Measurements from ENCODE around the gene CAPZA1.
"Not testable (repeated sequence)": the region's sequence is repeated elsewhere in the genome, so short reads cannot be mapped to it uniquely, and the experiment has no call there.

The CAPZA1 gene

DNA sequence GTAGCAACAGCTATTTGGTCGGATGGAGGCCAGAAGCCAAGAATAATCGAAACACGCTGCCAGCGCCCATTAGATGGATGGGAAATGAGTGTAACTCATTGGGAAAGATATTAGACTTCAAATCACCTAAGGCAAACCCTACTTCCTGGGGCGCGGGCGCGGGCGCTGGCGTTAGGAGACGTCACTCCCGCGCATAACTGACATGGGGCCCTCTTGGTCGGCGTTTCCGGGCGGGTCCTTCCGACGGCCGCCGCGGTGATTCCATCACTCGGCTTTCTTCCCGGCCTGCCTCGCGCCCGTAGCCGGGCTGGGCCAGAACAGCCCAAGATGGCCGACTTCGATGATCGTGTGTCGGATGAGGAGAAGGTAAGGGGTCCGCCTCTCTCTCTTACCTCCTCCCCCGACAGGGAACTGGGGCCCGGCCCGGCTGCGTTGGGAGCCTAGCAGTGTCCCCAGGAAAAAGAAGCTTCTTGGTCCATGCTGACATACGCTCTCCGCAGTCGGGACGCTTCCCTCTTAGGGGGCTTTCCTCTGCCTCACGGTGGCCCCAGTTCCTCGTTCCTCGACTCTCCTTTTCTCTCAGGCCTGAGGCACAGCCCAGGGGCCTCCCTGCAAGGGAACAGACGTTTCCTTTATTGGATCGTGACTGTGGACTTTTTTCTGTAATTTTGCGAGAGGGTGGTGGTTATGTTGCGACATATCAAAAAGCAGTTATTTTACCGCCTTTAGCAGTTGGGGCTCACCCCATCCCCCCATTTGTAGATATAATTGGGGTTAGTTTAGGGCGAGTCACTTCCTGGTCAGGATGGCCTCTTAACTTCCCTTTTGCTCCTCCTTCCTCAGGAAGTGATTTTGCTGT is at the start of gene CAPZA1:
Gene CAPZA1, plus strand, starts transcription at position 315 of the 859 bp plus-strand sequence. Its CDS starts 13 bp downstream, at position 328.
- DNase-seq (ENCODE audit: low read depth), result peak; percentile 74

GRCh38 chr1:112575154-112575804 is 44.4 kb upstream of the CAPZA1 start:
- no peak for DNase-seq (ENCODE audit: low read depth)

DNA sequence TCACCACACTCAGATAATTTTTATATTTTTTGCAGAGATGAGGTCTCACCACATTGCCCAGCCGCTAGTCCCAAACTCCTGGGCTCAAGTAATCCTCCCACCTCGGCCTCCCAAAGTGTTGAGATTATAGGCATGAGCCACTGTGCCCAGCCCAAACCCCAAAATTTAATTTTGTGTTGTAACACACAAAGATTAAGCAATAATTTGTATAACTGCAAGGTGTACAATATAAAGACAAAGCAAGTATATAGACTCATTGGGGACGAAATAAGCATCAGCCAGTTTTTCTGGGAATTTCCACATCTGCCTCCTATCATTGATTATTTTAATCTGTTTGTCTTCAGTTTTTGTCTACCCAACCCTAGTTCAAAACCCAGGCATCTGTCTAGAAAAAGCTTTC is 43.4 kb upstream of the CAPZA1 start:
- no peak for DNase-seq (ENCODE audit: low read depth)

DNA sequence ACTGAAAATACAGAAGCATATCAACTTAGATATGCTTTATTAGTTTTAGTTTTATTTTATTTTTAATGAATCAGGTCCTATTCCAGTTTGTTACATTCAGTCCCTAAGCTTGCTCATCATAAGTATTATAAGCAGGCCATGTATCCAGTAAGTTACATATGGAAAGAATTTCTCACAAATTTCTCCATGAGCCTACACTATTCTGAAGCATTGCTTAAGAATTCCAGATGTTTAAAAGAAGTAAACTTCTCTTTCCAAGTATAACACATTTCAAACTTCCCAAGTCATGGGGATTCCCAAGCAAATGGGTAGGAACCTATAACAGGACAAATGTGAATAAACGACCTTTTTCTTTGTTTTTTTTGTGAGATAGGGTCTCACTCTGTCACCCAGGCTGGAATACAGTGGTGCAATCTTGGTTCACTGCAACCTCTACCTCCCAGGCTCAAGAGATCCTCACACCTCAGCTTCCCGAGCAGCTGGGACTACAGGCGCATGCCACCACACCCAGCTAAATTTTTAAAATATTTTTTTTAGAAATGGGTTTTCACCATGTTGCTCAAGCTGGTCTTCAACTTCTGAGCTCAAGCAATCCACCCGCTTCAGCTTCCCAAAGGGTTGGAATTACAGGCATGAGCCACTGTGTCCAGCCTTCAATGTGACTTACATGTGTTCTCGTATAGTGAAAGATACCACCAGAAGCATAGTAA is 39.7 kb upstream of the CAPZA1 start:
- DNase-seq (ENCODE audit: low read depth), result no peak

GRCh38 chr1:112581586-112582192 is 37.9 kb upstream of the CAPZA1 start:
- no peak for DNase-seq (ENCODE audit: low read depth)

DNA sequence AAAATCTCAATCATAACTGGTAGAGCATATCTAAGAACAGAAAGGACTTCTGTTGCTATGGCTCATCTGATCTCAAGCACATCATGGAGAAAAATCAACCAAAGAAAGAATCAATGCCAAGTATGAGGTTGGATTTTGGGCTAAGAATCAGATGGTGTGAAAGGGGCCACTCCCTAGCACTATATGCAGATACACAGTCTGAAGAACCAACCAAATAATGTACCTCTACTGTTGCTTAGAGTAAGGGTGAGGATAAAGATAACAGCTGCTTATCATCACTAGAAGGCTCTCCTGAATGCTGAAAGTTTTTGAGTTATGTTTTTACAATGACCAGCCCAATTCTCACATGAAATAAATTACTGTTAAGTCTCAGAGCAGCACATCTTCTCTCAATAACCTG is 36.3 kb upstream of the CAPZA1 start:
- DNase-seq (ENCODE audit: low read depth), result no peak

- DNase-seq (ENCODE audit: low read depth), result no peak
Measured at GRCh38 chr1:112589766-112590165, 29.9 kb upstream of the CAPZA1 start.

DNA sequence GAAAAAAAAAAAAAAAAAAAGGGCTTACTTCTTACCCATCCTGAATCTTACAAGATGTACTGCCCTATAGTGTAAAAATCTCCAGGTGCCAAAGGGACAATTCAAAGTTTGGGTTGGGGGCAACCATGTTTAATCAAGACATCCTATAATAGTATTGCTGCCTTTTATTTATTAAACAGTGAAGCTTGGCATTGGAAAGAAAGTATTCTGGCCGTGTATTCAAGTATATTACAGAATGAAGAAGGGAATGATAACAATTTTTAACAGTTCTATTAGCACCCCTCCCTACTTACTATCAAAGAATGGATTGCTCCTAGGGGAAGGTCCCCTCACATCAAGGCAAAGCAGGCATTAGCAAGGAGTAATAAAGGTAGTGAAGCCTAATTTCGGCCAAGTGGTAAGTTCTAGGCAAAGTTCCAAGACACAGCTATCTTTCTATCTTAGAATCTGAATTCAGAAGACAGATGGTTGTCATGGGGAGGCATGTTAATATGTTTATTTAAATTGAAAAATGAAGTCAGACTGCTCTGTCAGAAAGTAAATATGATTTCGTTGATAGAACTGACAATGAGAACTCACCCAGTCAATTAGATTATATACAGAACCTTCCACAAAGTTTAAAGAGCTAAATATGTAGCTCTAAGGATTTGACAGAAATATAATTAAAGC is 25.3 kb upstream of the CAPZA1 start:
- DNase-seq (ENCODE audit: low read depth), result no peak

DNA sequence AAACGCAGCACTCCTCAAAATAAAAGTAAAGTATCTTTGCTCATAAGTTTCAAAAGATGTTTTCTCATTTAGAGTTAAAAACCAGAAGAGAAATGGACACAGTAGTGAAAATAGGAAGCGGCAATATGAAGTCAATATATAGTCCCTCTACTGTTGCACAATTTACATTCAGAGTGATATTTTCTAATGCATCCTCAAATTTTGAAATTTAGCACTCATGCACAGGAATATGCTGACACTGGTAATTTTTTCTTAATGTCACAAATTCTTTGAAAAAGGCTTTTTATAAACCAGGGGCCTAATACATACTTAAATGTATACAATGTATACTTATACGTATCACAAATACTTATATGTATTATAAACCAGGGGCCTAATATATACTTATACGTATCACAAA is 20.2 kb upstream of the CAPZA1 start:
- no peak for DNase-seq (ENCODE audit: low read depth)

DNA sequence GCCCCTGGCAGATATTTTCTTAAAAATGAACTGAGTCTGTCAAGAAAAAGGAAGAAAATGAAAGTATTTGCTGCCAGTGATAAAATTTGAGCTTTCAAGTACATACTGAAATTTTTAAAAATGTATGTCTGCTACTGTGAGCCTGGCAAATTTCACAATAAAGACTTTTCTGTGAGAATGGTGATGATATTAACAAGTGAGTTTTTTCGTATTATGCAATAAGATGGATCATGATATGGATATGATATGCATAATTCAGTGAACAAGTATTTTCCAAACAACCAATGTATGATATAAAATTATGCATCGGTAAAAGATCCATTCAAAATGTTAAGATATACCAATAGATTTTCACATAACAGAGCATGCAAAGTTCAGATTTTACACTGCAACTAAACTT is 16.6 kb upstream of the CAPZA1 start:
- no peak for DNase-seq (ENCODE audit: low read depth)

GRCh38 chr1:112603541-112603940 is 16.1 kb upstream of the CAPZA1 start:
- DNase-seq (ENCODE audit: low read depth), result no peak

- DNase-seq (ENCODE audit: low read depth), result no peak
Measured at GRCh38 chr1:112605633-112606327, 13.9 kb upstream of the CAPZA1 start.

DNA sequence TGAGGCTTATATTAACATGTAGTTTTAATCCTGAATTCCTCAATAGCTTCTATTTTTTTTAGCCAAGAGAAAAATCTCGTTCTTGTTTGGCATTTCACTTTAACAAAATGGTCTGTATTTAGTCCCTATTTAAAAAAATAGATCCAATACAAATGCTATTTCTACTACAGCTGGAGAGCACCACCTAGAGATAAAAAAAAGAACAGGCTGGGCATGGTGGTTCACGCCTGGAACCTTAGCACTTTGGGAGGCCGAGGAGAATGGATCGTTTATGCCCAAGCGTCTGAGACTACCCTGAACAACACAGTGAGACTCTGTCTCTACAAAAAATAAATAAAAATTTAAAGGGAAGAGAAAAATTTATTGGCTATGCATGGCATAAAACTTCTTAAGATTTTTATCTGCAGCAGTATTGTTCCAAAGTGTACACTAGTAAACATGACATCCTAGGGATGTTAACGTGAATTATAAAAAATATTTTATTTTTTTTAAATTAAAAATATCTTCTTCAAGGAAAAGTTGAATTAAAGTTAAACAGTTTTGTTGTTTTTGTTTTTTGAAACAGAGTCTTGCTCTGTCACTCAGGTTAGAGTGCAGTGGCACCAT is 5.1 kb upstream of the CAPZA1 start:
- DNase-seq (ENCODE audit: low read depth), result no peak

DNA sequence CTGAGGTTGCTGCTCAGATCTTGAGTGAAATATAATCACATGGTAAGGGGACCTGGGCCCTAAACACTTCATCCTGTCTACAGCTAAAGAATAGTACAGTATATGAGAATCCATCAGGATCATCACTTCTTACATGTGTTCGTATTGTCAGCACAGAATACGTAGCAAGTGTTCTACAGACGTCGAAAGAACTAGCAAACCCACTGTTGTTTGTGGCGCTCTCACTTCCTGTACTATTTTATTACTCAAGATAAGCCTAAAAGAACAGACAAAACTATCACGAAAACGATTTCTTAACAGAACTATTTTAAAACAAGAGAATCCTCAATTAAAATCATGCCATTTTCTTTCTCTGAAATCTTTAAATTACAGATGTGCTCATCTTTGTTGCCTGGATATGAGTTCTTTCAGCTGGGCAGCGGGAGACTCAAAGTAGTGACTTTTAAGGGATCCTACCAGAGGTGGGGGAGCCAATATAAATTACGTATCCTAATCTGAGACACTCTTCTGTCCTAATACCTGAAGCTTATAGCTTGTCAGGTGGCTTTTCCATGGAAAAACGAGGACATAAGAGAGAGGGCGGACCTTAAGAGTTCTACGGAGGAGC is 1.4 kb upstream of the CAPZA1 start:
- no peak for DNase-seq (ENCODE audit: low read depth)

- peak; percentile 15 for DNase-seq (ENCODE audit: low read depth)
Measured at GRCh38 chr1:112618721-112619517, 713 bp upstream of the CAPZA1 start, which contains the start of gene ST7L. Gene ST7L (minus strand): TSS chr1:112619141. CDS start chr1:112619113, 28 bp downstream.

DNA sequence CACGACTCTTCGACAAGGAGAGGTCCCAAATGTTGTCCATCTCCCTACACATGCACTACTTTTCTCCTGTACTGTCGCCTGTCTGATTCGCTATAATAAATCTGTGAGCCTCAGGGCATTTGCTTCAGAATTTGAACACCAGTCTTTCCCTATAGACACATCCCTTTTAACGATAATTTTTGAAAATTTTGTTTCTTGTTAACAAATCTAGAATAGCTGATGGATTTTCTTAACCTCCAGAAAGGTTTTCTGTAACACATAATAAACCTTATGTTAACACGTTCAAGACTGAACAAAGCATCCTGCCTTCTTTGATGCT is 704 bp downstream of the CAPZA1 start:
- no peak for DNase-seq (ENCODE audit: low read depth)

GRCh38 chr1:112624493-112624892 is 4.9 kb downstream of the CAPZA1 start:
- DNase-seq (ENCODE audit: low read depth), result not testable (repeated sequence)

DNA sequence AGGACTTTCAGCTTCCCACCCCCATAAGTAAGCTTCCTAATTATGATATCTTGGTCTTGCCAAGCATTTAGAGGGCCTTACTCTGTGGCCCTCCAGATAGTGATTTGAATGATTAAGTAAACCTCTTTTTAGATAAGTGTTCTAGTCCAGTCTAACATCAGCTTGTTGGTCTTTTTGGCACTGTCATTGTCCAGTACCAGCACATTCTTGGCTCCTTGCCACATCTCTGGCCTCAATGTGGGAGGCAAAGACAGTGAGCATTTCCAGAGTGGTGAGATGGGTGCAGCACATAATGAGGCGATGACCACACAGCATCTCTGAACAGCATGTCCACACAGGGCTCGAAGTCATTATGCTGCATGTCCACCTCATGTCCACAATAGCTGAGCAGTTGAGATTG is 6.1 kb downstream of the CAPZA1 start:
- no peak for DNase-seq (ENCODE audit: low read depth)

DNA sequence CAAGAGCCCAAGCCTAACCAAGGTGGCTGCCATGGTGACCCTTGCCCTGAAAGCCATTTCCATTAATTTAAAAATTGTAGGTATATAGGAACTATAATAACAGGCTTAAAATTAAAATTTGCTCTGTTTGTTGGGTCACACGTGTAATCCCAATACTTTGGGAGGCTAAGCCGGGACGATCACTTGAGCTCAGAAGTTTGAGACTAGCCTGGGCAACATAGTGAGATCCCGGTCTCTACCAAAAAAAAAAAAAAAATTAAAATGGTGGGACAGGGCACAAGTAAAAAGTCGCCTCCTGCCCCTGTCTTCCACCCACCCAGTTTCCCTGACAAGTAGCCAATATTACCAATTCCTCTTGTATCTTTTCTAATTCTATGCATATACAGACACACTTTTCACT is 6.6 kb downstream of the CAPZA1 start:
- no peak for DNase-seq (ENCODE audit: low read depth)

DNA sequence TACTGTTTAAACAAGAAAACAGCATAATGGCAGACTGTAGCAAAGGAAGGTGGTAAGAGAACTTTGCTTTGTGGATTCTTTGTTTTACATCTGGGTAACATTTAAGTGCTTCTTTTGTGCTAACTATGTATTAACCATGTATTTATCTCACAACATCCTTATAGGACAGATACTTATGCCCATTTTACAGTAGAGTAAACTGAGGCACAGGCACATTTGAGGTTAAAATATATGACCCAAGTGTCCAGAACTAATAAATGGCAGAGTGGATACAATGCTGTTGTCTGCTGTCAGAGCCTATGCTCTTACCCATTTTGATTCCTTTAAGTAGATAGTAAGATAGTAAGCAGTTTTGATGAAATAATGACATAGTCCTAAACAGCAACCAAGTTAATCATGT is 7.3 kb downstream of the CAPZA1 start:
- no peak for DNase-seq (ENCODE audit: low read depth)

Data from stimulated activated CD8-positive, alpha-beta memory T cell treated with anti-CD3 and anti-CD28 coated beads, Interleukin-15, amount 100 ng/mL, for 24 hours (primary cell).